HG02840 (cell line): ENCODE results near the gene SH3RF3.
"Not testable (repeated sequence)": the region's sequence is repeated elsewhere in the genome, so short reads cannot be mapped to it uniquely, and the experiment has no call there.

ENCODE experiments used
- ATAC-seq: cut with Tn5 transposase; IDR thresholded peaks from one replicate; pipeline ENCODE4 v1.9.1; 2021; ENCODE audit warnings: mild to moderate bottlenecking, moderate library complexity, moderate number of reproducible peaks; ENCODE audit not compliant: unreplicated experiment, low FRiP score

The SH3RF3 gene

DNA sequence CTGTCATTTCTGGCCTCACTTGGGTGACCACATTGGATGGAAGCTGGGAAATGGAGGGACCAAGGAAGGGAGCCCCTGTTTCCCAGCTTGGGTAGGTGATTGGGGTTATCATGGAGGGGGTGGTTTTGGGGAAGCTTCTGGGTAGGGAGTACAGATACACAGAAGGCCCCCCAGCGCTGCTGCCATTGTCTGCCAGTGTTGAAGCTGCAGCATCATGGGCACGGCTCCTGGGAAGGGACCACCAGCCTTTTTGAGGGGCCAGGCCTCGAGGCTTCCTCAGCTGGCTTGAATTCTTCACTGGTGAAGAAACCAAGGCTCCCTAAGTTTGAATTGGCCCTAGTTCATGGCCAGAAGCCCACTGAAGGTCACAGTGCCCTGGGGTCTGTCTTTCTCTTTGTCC, 25.2 kb downstream of the SH3RF3 start:
- no peak for ATAC-seq

DNA sequence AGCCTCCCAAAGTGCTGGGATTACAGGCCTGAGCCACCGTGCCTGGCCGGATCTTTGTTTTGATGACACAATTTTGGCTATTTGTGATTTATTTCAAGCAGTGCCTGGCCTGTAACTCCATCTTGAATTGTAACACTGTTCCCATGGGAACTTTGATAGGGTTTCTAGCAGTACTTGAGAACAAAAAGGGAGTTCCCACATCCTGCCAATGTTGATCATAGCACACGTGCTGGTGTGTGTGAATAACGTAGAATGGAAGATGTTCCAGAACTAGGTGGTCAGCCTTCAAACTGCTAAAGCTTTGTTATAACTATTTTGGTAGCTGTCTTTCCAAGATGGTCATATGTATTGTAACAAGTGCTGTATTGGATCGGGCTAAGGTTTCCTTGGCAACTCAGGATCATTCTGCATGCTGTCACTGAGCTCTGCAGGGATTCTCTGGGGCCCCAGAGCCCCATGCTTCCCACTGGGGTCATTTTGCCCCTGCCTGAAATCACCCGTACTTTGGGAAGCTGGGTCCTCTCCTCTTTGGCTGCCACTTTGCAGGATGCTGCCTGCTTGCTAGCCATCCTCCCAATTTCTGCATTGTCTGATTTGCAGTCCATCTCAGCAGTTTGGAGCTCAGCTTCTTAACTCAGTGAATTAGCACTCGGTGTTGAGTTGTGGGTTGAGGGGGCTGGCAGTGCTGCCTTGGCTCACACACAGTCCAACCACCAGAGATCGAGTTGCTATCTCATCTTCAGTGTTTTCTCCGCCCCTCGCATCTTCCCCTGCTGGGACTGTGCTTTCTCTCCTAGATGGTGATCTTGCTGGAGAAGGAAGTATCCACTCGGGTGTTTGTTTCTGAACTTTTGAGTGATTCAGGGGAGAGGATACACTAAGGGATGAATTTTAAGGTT, 26.8 kb downstream of the SH3RF3 start:
- no peak for ATAC-seq

DNA sequence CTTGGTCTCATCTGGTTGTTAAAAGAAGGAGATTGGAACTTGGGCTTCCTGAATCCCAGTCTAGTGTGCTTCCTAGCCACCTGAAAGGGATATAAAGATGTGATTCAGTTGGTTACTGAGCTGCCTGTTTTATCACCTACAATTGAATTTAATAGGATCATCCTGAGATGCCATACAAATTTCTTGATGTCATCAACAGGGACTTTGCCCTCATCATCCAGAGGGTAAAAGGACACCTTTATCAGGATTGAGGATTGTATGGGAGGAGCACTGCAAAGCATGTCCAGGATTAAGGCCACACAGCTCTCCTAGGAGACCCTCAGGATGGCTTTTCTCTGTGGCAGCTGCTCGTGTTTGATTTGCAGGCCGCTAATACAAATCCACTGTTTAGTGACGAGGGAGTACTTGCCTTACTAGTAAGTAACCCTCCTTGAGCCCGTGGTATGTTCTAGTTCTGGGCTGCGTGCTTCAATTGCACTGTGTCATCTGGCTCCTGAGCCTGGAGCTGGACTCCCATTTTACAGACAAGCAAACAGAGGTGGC, 28.6 kb downstream of the SH3RF3 start:
- no peak for ATAC-seq

GRCh38 chr2:109158237-109158636, 29.2 kb downstream of the SH3RF3 start:
- no peak for ATAC-seq

- ATAC-seq: no peak
These were observed 30.1 kb downstream of the SH3RF3 start for GRCh38 chr2:109159096-109159495.

GRCh38 chr2:109160714-109161440, 31.9 kb downstream of the SH3RF3 start:
- no peak for ATAC-seq

DNA sequence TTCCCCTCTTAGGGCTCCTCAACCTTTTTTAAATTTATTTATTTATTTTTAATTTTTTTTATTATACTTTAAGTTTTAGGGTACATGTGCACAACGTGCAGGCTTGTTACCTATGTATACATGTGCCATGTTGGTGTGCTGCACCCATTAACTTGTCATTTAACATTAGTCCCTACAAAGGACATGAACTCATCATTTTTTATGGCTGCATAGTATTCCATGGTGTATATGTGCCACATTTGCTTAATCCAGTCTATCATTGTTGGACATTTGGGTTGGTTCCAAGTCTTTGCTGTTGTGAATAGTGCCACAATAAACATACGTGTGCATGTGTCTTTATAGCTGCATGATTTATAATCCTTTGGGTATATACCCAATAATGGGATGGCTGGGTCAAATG, 33.4 kb downstream of the SH3RF3 start:
- not testable (repeated sequence) for ATAC-seq

GRCh38 chr2:109162999-109163398, 34.0 kb downstream of the SH3RF3 start:
- ATAC-seq: no peak

DNA sequence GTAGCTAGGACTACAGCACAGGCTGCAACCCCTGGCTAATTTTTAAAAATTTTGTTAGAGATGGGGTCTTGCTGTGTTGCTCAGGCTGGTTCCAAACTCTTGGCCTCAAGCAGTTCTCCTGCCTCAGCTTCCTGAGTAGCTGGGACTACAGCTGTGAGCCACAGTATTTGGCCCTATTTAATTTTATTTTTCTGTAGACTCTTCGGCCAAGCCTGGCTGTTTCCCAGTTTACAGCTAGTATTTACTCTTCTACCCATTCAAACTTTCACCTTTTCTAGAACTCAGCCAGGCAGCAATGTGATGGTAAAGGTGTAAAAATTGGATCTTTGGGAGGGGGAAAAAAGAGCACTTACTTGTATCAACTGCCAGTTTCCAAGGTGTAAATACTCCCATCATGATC, 35.3 kb downstream of the SH3RF3 start:
- no peak for ATAC-seq

GRCh38 chr2:109164739-109165221, 35.8 kb downstream of the SH3RF3 start:
- no peak for ATAC-seq

DNA sequence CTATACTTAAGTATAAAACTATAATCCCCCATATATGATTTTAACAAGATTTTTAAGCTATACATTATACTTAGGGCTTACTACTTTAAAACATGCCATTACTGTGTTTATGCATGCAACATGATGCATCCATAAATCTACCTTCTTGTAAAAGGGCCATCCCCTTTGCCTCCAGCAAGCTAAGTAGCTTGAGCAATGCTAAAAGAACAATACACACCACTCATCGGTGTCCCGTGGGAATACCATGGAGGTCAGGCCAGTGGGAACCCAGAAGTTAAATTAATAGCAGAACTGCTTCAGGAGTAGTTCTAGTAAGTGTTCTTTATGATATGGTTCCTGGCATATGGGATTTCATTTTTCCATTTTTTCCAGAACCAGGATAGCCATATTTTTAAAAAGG, 37.8 kb downstream of the SH3RF3 start:
- ATAC-seq: no peak

GRCh38 chr2:109168086-109168485, 39.1 kb downstream of the SH3RF3 start:
- ATAC-seq: no peak

DNA sequence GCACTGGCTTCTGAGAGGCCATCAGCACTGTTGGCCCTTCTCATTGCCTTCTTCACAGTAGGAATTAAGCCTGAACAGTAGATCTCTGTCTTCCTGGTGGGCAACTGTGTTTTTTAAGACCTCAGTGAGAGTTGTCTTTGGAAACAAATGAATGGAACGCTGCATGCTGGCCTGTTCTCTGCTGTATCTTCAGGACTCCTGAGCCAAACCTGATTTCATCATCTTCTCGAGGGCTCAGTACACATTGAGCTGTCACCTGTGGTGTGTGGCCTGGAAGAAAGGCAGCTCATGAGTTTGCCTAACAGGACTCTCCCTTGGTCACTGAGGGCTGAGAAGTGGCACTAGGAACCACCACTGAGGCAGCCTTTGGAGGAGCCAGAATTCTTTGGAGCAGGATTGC, 39.7 kb downstream of the SH3RF3 start:
- no peak for ATAC-seq

DNA sequence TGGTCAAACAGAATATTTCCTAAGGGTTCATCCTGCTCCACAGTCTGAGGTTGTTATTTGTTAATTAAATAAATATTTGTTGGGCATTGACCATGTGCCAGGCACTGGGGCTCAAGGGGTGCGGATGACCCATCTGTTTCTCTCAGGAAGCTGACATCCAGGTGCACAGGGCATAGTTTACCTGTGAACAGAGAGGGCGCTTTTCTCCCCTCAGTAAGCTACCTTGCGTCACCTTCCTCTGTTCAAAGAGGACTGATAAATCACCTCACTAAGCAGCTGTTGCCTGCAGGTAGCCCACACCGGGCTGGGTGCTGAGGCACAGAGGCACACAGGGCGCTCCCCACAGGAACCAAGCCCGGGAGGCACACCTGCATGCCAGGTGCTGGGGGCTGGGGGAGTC, 41.6 kb downstream of the SH3RF3 start:
- ATAC-seq: no peak

- no peak for ATAC-seq
These were observed 42.7 kb downstream of the SH3RF3 start for GRCh38 chr2:109171444-109172334.

GRCh38 chr2:109172556-109173105, 43.6 kb downstream of the SH3RF3 start:
- ATAC-seq: no peak

- no peak for ATAC-seq
These were observed 44.5 kb downstream of the SH3RF3 start for GRCh38 chr2:109173311-109174171.

DNA sequence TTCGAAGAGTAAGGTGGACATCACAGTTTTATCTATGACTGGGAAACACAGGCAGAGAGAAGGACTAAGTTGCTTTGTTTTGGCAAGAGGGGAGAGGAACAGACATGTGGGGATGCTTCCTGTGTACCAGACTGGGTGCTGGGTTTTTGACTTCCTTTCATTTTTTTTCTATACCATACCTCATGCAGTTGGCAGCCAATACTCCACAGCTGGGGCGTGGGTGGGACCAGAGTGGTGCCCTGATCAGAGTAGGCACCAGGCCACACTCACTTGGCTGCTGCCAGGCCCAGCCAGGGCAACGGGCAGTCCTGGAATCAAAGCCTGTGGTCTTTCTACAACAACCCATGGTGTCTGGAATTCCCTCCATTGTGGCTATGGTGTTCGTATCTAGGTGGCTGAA, 45.2 kb downstream of the SH3RF3 start:
- no peak for ATAC-seq
